Muscle of leg (tissue), 11 donors: ENCODE data around the gene PRLR. TPM values are rescaled to one million over a fixed set of nuclear protein-coding genes. Genes with fewer than 3 reads are reported as not detected.

ENCODE experiments used
- DNase-seq: peaks from one replicate; pipeline ENCODE4 v3.0.0; 2013
- H3K27ac ChIP-seq: one replicate; pipeline ENCODE4 v1.5.1; 2013; ENCODE audit warnings: mild to moderate bottlenecking, low read length, control low read depth
- H3K27me3 ChIP-seq: one replicate; pipeline ENCODE4 v1.6.1; 2013; ENCODE audit warnings: low read length; ENCODE audit not compliant: control insufficient read depth, insufficient read depth
- H3K36me3 ChIP-seq: one replicate; pipeline ENCODE4 v1.6.1; 2013; ENCODE audit warnings: low read length; ENCODE audit not compliant: control insufficient read depth, insufficient read depth
- H3K4me1 ChIP-seq: one replicate; pipeline ENCODE4 v1.6.1; 2013; ENCODE audit warnings: low read length; ENCODE audit not compliant: control insufficient read depth, insufficient read depth
- H3K4me3 ChIP-seq: one replicate; pipeline ENCODE4 v1.5.1; 2013; ENCODE audit warnings: low read length, control low read depth
- H3K9me3 ChIP-seq: replicated peaks from 2 replicates; pipeline ENCODE4 v1.6.1; 2013; ENCODE audit warnings: low read depth, low read length; ENCODE audit not compliant: control insufficient read depth
- WGBS: methylation state at CpG from one replicate; pipeline ENCODE4 v1.1.5; 2013; ENCODE audit warnings: missing lambda C conversion rate; ENCODE audit not compliant: insufficient coverage; 5-methylcytosine and 5-hydroxymethylcytosine counted together
- polyA plus RNA-seq, 8 donors: library from polyadenylated mRNA; unstranded; fragments of 120-200 nt; gene quantifications; one replicate each; pipeline versions ENCODE4 v1.2.1 to v1.2.3, GENCODE V29; 2013; ENCODE audit warnings: inconsistent platforms in 1 of 8, low replicate concordance in 1 of 8; ENCODE audit not compliant: insufficient read length in 8 of 8, insufficient read depth in 1 of 8
- total RNA-seq: library from RNA; stranded (reverse); fragments of 120-200 nt; gene quantifications from one replicate; pipeline ENCODE4 v1.2.4, GENCODE V29; 2013

PRLR gene
- total and polyA plus RNA-seq, 9 donors: 0.15 to 2.5 (median 0.53) TPM

DNA sequence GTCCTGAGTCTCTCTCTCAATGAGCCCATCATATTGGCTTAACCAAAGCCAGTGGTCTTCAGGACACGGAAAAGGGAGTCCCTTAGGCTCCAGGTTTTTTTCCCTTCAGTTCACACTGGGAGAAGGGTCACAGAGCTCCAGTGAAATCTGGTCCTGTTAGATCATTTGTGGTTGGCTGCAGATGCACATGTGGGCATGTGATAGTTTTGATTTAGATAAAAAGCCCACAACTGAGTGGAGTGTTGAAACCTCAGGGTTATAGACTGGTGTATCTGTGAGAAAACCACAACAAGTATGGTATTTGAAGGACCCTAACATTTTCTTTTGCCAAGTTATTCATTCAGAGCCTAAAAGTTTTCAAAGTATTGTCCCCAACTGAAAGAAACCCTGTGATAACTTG, 46.7 kb downstream of the PRLR start:
- H3K27me3 ChIP-seq: no peaks in the 10 kb centered on the region
- no peak overlapping the region for H3K4me3 ChIP-seq
- 75% methylated on average over 1 of the region's 1 CpG for WGBS
- DNase-seq: no peak
- no peaks in the 10 kb centered on the region for H3K4me1 ChIP-seq
- no peaks in the 10 kb centered on the region for H3K36me3 ChIP-seq
- H3K27ac ChIP-seq: no peak overlapping the region
- H3K9me3 ChIP-seq: no peaks in the 10 kb centered on the region

DNA sequence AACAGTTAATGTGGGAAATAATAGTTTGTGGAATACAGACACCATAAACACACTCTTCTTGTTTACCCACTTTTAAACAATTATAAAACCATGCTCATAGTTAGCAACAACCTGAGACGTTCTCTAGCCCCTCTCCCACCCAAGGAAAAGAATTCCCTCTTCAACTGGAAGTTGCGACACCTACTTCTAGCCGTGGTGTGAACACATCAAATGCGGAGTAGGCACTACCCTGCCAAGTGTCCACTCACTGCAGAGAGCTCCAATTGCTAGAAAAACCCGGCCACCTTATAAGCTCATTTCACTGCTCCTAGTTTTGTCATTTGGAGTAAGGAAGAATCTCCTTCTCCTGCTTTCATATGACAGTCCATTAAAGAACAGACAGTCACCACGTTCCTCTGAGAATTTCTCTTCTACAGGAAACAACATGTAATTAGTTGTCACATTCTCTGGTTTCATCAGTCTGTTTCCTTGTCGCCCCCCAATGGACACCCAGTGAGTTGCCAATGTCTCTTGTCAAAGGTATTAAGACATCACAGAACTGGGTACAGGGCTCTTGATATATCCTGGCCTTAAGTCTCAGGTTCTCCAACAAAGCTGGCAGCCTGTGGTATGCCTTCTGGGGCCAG, 47.3 kb downstream of the PRLR start:
- Histone ChIP-seq H3K4me1 (no peaks in the 10 kb centered on the region), H3K36me3 (no peaks in the 10 kb centered on the region), H3K4me3 (no peak overlapping the region), H3K27me3 (no peaks in the 10 kb centered on the region), H3K27ac (no peak overlapping the region), H3K9me3 (no peaks in the 10 kb centered on the region)
- peak; percentile 19 for DNase-seq
- WGBS: 15% methylated on average over 2 of the region's 7 CpGs

DNA sequence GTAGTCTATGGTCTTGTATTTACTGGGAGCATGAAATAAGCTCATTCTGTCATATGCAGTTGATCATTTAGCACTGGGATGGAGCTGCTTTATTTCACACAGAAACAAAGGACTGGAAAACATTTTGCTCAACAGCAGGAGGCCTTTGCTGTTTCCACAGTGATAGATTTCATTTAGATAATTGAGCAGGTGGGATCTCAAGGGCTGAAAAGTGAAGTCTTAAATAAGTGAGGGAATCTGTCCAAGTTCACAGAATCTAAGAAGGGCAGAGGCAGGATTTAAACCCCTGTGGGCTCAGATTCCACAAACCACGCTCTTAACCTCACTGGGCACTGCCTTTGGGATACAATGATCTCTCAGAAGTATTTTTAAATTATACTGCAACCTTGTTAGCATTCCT, 47.8 kb downstream of the PRLR start:
- H3K36me3 ChIP-seq: no peaks in the 10 kb centered on the region
- no peak for DNase-seq
- H3K27me3 ChIP-seq: no peaks in the 10 kb centered on the region
- H3K27ac ChIP-seq: no peak overlapping the region
- H3K4me1 ChIP-seq: no peaks in the 10 kb centered on the region
- WGBS: no CpG with 5 or more reads among the region's 1 CpG
- no peaks in the 10 kb centered on the region for H3K9me3 ChIP-seq
- no peak overlapping the region for H3K4me3 ChIP-seq

DNA sequence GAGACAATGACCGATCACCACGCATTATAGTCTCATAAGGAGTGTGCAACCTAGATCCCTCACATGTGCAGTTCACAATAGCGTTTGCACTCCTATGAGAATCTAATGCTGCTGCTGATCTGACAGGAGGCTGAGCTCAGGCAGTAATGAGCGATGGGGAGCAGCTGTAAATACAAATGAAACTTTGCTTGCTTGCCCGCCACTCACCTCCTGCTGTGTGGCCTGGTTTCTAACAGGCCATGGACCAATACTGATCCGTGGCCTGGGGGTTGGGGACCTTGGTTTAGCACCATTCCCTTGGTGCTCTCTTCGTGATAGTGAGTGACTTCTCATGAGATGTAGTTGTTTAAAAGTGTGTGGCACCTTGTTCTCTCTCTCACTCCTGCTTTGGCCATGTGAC, 50.2 kb downstream of the PRLR start:
- no peak for DNase-seq
- WGBS: 95% methylated on average over 5 of the region's 7 CpGs
- Histone ChIP-seq H3K27ac (no peak overlapping the region), H3K27me3 (no peaks in the 10 kb centered on the region), H3K4me3 (no peak overlapping the region), H3K4me1 (no peaks in the 10 kb centered on the region), H3K36me3 (no peaks in the 10 kb centered on the region), H3K9me3 (no peaks in the 10 kb centered on the region)

DNA sequence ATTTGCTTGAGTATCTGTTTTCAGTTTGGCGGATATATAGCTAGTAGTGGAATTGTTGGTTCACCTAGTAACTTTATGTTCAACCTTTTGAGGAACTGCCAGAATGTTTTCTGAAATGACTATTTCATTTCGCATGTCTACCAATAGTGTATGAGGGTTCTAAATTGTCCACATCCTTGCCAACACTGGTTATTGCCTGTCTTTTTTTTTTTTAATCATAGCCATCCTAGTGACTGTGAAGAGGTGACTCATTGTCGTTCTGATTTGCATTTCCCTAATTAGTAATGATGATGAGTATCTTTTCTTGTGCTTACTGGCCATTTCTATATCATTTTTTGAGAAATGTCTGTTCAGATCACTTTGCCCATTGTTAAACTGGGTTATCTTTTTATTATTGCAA, 52.5 kb downstream of the PRLR start:
- no CpG with 5 or more reads among the region's 3 CpGs for WGBS
- H3K4me1 ChIP-seq: no peaks in the 10 kb centered on the region
- H3K4me3 ChIP-seq: no peak overlapping the region
- H3K27me3 ChIP-seq: no peaks in the 10 kb centered on the region
- H3K27ac ChIP-seq: no peak overlapping the region
- DNase-seq: no peak
- H3K9me3 ChIP-seq: no peaks in the 10 kb centered on the region
- no peaks in the 10 kb centered on the region for H3K36me3 ChIP-seq

DNA sequence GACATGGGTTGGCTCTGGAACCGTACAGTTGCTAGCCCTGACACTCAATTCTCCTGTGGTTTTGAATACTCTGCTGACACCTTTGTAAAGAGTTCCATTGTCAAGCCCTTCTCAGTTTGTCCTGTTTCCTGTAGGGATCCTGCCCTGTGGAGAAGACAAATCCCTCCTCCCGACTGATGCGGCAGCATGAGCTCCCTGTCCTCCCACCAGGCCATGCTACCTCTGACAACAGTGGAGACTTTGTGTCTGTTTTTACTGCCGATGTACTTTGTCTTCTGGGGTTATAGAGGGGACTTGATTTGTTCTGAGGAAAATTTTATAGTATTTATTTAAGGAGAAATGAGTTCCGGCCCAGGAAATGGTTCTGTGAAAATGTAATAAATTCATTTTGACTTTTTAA, 57.8 kb downstream of the PRLR start:
- WGBS: 94% methylated on average over 2 of the region's 5 CpGs
- no peaks in the 10 kb centered on the region for H3K4me1 ChIP-seq
- H3K9me3 ChIP-seq: no peaks in the 10 kb centered on the region
- H3K36me3 ChIP-seq: no peaks in the 10 kb centered on the region
- H3K27ac ChIP-seq: no peak overlapping the region
- DNase-seq: no peak
- no peaks in the 10 kb centered on the region for H3K27me3 ChIP-seq
- H3K4me3 ChIP-seq: no peak overlapping the region

DNA sequence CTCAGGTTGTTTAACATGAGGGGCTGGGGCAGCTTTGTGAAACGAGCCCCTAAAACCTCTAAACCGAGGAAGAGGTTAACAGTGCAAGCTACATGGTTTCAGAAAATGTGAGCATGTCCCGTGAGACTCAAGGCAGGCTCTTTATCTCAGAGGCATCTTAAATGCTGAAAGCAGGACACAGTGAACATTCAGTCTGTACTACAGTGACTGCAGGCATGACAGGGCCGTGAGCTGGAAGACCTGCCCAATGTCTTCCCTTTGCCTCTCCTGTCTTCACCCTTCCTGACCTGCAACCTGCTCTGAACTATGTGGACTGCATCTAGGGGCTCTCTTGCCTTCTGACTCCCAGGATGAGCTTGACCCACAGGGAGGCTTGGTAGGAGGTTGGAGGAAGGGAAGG, 58.3 kb downstream of the PRLR start:
- no peaks in the 10 kb centered on the region for H3K4me1 ChIP-seq

DNA sequence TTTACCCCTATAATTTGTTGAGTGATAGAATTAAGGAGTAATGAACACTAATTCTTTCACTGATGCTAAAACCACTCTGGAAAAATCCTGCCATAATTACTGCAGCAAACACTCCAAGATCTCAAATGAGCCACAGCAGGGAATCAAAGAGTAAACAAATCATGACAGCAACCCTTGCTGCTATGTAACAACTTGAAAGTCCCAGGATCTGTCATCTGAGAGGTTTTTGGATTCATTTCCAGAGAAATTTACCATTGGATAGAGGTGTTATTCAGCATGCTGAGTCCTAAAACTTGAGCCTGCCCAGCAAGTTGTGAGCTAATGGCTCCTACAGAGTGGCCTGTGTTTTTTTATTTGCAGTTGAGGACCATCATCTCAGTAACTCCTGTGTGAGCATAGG, 59.2 kb downstream of the PRLR start:
- Histone ChIP-seq H3K27me3 (no peaks in the 10 kb centered on the region), H3K9me3 (no peaks in the 10 kb centered on the region), H3K36me3 (no peaks in the 10 kb centered on the region), H3K4me3 (no peak overlapping the region), H3K4me1 (no peaks in the 10 kb centered on the region), H3K27ac (no peak overlapping the region)
- DNase-seq: no peak

More for the DNA sequence above, 58.3 kb downstream of the PRLR start:
- H3K4me3 ChIP-seq: no peak overlapping the region
- H3K27me3 ChIP-seq: no peaks in the 10 kb centered on the region
- WGBS: 91% methylated on average over 3 of the region's 4 CpGs
- H3K36me3 ChIP-seq: no peaks in the 10 kb centered on the region
- H3K9me3 ChIP-seq: no peaks in the 10 kb centered on the region
- H3K27ac ChIP-seq: no peak overlapping the region
- DNase-seq: no peak

DNA sequence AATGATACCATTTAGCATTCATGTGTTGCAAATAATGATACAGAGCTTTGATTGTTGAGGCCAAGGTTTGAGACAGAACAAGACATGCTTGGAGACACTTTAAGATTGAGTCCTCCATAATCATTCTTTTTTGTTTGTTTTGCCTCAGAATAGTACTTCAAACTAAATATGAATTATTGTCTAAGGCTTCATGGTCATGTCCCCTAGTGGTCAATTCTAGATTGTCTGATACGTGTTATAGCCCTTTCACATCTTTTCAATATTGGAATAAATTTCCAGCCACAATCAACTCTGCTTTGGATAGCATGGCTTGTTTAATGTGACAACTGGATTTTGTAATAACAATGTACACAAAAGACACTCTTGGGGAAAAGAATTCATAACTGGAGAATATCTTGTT, 64.2 kb downstream of the PRLR start:
- H3K4me3 ChIP-seq: no peak overlapping the region
- DNase-seq: no peak
- no CpG with 5 or more reads among the region's 1 CpG for WGBS
- no peaks in the 10 kb centered on the region for H3K9me3 ChIP-seq
- no peak overlapping the region for H3K27ac ChIP-seq
- no peaks in the 10 kb centered on the region for H3K4me1 ChIP-seq
- no peaks in the 10 kb centered on the region for H3K27me3 ChIP-seq
- H3K36me3 ChIP-seq: no peaks in the 10 kb centered on the region

DNA sequence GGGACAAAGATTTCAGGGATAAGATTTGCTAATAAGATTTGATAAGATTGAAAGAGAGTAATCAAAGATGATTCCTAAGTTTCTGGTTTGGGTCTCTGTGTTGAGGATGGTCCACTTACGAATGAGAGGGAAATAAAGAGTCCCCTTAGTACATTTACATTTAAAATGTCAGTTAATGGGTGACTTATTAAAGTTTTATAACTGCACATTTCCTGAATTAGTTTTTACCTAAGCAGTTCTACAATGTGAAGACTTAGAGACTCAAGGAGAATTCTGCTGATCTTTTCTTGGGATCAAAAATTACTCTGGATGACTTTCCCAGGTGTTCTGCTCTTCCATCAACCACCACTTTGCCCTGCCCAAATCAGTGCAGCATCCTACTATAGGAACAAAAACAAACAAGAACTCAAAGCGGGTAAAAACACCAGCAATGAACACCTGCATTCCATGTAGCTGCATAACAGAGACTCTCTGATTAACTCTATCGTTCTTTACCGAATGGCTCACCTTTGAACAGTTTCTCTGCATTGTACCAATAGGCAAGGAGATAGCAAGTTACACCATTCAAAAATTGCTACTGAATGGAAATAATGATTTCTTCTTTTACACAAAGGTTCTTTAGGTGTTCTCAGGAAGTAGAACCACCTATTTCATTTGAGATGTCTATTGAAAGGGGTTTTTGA, 65.3 kb downstream of the PRLR start:
- Histone ChIP-seq H3K27ac (no peak overlapping the region), H3K36me3 (no peaks in the 10 kb centered on the region), H3K4me1 (no peaks in the 10 kb centered on the region), H3K27me3 (no peaks in the 10 kb centered on the region), H3K9me3 (no peaks in the 10 kb centered on the region), H3K4me3 (no peak overlapping the region)
- no CpG with 5 or more reads among the region's 4 CpGs for WGBS
- no peak for DNase-seq

DNA sequence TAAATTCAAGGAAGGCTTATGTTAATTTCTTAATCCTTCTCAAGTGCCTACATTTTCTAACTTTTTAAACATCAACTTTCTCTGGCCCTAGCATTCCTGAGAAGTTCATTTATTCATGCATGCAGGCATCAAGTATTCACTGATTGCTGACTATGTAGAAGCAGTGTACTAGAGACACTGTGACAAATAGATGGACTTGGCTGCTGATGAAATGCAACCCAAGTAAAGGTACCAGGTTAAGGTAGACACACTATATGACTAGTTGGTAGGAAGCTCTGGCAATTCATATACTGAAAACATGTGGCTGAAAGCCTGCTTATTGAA, 66.6 kb downstream of the PRLR start:
- Histone ChIP-seq H3K36me3 (no peaks in the 10 kb centered on the region), H3K4me1 (no peaks in the 10 kb centered on the region), H3K27me3 (no peaks in the 10 kb centered on the region), H3K4me3 (no peak overlapping the region), H3K9me3 (no peaks in the 10 kb centered on the region), H3K27ac (no peak overlapping the region)
- no peak for DNase-seq
